CD4-positive, alpha-beta T cell treated with Interleukin-15 for 4 hours (primary cell): ENCODE data around the gene KLLN.
"Not testable (repeated sequence)": the region's sequence is repeated elsewhere in the genome, so short reads cannot be mapped to it uniquely, and the experiment has no call there.

Experiments used
- DNase-seq: peaks from one replicate; pipeline ENCODE4 v3.0.0-alpha.2; 2020; ENCODE audit warnings: low spot score

Gene KLLN

GRCh38 chr10:87866412-87866974 is 3.2 kb upstream of the KLLN start:
- DNase-seq, result no peak

DNA sequence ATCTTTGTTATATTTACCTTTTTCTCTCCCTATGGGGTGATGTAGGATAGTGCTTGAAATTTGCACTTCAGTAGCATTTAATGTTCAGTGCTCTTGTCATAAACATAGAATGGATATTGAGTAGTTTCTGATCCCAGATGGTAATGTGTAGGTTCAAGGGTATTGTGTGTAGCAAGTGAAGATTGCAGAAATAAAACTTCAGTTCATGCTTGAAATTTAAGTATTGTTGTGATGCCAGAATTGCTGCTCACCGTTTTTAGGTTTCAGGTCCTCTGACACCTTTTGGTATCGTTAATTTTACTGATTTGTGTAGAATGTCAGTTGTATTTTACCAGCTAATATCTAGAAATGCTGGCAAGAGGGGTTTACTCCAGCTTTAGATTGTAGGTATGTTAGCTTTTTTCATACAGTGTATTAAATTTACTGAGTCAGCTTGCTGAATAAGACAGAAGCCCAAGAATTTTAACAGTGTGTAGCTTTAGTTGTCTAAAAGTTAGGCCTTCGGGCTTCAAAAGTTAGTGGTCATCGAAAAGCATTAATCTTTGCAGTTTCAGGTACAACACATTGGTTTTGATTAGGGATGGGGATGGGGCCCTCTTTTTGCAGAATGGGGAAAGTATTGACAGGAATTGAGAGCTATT is 2.0 kb upstream of the KLLN start:
- DNase-seq, result no peak

- no peak for DNase-seq
Measured at GRCh38 chr10:87864496-87865059, 1.2 kb upstream of the KLLN start.

GRCh38 chr10:87863951-87864495 is 690 bp upstream of the KLLN start:
- DNase-seq, result not testable (repeated sequence)

GRCh38 chr10:87862679-87863052 is 667 bp downstream of the KLLN start:
- peak; percentile 75 for DNase-seq

GRCh38 chr10:87861953-87862678 is 1.2 kb downstream of the KLLN start:
- DNase-seq, result peak; percentile 96

- no peak for DNase-seq
Measured at GRCh38 chr10:87861566-87861952, 1.8 kb downstream of the KLLN start.

- DNase-seq, result no peak
Measured at GRCh38 chr10:87860816-87861403, 2.4 kb downstream of the KLLN start.

DNA sequence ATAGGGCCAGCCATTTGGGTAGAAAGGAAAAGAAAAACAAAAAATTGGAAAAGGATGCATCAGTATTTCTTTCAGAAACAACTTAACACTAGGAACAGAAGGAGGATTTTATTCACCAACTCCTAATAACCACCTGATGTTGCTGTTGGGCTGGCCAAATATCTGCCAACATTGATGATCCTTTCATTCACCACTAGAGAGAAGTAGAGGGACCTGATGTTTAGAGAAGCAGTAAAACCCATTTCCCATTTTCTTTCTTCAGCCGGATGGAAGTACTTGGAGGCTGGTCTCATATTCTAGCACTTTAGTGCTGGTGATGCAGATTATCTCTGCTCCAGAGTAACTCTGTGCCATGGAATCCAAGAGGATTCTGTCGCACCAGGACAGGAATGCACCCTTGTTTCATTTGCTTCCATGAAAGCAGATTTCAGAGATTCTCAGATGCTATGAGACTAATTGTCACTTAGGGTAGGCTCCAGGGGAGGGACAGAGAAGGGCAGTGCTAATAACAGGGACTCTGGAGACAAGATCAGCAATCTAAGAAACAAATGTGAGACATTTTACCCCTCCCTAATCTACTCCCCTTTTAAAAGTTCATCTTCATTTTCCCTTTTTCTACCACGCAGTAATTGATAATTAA is 3.1 kb downstream of the KLLN start:
- peak; percentile 64 for DNase-seq

DNA sequence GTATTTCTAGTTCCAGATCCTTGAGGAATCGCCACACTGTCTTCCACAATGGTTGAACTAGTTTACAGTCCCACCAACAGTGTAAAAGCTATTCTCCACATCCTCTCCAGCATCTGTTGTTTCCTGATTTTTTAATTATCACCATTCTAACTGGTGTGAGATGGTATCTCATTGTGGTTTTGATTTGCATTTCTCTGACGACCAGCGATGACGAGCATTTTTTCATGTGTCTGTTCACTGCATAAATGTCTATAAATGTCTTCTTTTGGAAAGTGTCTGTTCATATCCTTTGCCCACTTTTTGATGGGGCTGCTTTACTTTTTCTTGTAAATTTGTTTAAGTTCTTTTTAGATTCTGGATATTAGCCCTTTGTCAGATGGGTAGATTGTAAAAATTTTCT is 7.7 kb downstream of the KLLN start:
- not testable (repeated sequence) for DNase-seq

GRCh38 chr10:87855247-87855646 is 8.1 kb downstream of the KLLN start:
- not testable (repeated sequence) for DNase-seq

- no peak for DNase-seq
Measured at GRCh38 chr10:87852089-87852488, 11.2 kb downstream of the KLLN start.

DNA sequence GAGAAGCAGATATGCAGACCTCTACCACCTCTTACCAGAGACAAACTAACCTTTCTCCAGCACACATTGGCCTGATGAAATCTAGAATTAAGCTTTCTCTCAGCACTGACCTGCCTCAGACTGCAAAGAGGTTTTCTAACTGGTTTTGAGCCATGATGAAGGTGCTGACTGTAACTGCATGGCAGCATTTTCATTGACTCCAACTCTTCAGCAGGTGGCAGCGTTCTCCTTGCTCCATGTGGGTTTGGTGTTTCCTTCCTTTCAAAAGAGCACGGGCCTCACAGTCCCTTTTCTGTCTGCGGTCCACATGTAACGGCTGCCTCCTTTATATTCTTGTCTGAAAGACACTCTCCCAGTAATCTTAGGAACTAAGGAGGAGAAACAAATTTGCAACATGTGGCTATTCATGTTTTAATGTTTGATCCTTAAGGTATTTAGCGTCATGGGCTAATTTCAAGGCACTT is 12.6 kb downstream of the KLLN start:
- DNase-seq, result peak; percentile 48

DNA sequence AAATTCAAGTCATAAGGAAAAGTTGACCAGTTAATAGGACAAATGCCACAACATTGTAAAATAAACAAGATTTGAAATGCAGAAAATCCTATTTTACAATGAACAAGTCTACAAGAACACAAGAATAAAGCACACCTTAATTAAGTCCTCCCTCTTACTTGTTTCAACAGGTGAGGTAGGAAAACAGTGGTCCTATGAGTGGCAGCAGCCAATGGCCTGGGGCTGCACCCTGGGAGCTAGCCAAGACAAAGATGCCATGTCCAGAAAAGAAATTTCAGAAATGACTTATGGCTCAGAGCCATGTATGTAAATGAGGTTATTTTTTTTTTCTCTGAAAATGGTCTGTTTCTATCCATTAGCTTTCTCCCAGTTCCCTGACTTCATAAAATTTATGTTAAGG is 14.3 kb downstream of the KLLN start:
- no peak for DNase-seq

GRCh38 chr10:87847550-87847949 is 15.8 kb downstream of the KLLN start:
- no peak for DNase-seq

DNA sequence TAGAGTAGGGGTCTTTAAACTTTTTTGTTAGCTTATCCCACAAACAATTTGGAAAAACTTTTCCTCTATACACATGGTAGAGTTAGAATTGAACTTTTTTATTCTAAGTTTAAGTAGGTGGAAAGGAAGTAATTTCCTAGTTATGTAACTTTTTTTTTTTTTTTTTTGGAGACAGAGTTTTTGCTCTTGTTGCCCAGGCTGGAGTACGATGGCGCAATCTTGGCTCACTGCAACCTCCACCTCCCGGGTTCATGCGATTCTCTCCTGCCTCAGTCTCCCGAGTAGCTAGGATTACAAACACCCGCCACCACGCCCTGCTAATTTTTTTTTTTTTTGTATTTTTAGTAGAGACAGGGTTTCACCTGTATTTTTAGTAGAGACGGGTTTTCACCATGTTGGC is 16.6 kb downstream of the KLLN start:
- DNase-seq, result not testable (repeated sequence)

- no peak for DNase-seq
Measured at GRCh38 chr10:87846023-87846422, 17.3 kb downstream of the KLLN start.

GRCh38 chr10:87845624-87845998 is 17.7 kb downstream of the KLLN start:
- no peak for DNase-seq

- no peak for DNase-seq
Measured at GRCh38 chr10:87844837-87845623, 18.3 kb downstream of the KLLN start.

DNA sequence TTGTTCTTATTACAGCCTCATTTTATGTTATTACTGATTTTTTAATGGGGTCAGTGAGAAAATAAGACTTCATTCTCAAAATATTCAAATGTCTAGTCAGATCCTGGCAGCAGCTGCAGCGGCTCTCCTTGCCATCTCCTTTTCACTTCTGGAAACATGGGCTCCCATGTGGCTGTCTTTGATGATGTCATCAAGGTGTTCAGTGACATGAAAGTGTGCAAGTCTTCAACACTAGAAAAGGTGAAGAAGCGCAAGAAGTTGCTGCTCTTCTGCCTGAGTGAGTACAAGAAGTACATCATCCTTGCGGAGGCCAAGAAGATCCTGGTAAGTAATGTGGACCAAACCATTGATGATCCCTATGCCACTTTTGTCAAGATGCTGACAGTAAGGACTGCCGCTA is 19.6 kb downstream of the KLLN start:
- no peak for DNase-seq
